ENCODE data around the gene IL4.

IL4 gene

DNA sequence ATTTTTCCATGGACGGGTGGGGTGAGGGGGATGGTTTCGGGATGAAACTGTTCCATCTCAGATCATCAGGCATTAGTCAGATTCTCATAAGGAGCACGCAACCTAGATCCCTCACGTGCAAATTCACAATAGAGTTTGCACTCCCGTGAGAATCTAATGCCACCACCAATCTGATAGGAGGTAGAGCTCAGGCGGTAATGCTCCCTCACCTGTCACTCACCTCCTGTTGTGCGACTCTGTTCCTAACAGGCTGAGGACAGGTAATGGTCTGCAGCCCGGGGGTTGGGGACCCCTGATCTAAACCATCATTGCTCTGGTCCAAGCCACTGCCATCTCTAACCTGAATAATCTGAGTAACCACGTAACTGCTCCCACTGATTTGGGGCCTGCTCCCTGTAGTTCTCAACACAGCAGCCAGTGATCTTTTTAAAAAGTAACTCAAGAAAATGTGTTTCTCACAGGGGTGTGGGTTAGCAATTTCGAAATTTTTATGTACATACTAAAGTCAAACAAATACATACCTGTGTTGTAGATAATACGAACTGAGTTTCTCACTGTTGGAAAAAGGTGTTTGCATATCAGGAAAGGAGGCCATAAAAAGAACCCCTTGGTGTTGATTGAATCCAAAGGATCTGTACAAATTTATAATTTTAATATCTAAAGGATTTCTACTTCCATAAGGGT, 27.1 kb upstream of the IL4 start:
- no peak for TF ChIP-seq CTCF (IDR thresholded peaks at IDR 0.05; ENCODE audit: low read depth, low read length)
- DNase-seq, result no peak
- Histone ChIP-seq H3K27ac (no peak overlapping the region), H3K27me3 (ENCODE audit: insufficient read depth, low read depth, severe bottlenecking) (no peaks in the 10 kb centered on the region), H3K4me3 (ENCODE audit: low read depth, low read length) (no peak overlapping the region), H3K9me3 (ENCODE audit: severe bottlenecking) (no peaks in the 10 kb centered on the region), H3K36me3 (peaks cover 9% of the 10 kb centered on the region)

DNA sequence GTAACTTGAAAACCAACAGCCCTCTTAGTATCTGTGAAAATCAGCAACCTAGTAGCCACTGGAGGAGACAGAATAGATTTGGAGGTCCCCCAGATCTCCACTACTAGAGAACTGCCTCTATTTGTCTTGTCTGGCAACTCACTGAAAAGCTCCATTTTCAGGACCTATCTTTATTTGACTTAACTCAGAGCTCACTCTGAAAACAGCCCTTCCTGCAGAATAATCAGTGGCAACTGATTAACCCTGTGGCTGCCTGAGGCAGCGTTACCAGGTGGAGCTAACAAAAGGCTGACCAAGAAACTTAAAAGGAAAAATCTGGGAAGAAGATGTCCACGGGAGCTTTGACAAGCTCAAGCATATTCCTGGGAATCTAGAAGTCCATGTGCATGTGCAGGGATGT, 26.3 kb upstream of the IL4 start:
- no peaks in the 10 kb centered on the region for H3K27me3 ChIP-seq (ENCODE audit: insufficient read depth, low read depth, severe bottlenecking)
- H3K27ac ChIP-seq, result no peak overlapping the region
- H3K9me3 ChIP-seq (ENCODE audit: severe bottlenecking), result no peaks in the 10 kb centered on the region
- TF ChIP-seq CTCF (IDR thresholded peaks at IDR 0.05; ENCODE audit: low read depth, low read length), result no peak
- no peak overlapping the region for H3K4me3 ChIP-seq (ENCODE audit: low read depth, low read length)
- no peak for DNase-seq
- H3K36me3 ChIP-seq, result peaks cover 7% of the 10 kb centered on the region

DNA sequence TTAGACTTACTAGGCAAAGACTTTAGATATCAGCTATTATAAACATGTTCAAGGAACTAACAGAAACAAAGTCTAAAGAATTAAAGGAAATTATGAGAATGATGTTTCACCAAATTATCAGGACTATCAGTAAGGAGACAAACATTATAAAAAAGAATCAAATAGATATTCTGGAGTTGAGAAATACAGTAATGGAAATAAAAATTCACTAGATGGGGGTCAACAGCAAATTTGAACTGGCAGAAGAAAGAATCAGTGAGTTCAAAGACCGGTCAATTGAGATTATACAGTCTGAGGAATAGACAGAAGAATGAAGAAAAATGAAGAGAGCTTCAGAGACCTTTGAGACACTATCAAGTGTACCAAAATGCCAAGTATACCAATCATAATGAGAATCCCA, 25.4 kb upstream of the IL4 start:
- DNase-seq, result no peak
- H3K36me3 ChIP-seq, result no peaks in the 10 kb centered on the region
- H3K4me3 ChIP-seq (ENCODE audit: low read depth, low read length), result no peak overlapping the region
- no peak overlapping the region for H3K27ac ChIP-seq
- no peak for TF ChIP-seq CTCF (IDR thresholded peaks at IDR 0.05; ENCODE audit: low read depth, low read length)
- H3K27me3 ChIP-seq (ENCODE audit: insufficient read depth, low read depth, severe bottlenecking), result no peaks in the 10 kb centered on the region
- no peaks in the 10 kb centered on the region for H3K9me3 ChIP-seq (ENCODE audit: severe bottlenecking)

DNA sequence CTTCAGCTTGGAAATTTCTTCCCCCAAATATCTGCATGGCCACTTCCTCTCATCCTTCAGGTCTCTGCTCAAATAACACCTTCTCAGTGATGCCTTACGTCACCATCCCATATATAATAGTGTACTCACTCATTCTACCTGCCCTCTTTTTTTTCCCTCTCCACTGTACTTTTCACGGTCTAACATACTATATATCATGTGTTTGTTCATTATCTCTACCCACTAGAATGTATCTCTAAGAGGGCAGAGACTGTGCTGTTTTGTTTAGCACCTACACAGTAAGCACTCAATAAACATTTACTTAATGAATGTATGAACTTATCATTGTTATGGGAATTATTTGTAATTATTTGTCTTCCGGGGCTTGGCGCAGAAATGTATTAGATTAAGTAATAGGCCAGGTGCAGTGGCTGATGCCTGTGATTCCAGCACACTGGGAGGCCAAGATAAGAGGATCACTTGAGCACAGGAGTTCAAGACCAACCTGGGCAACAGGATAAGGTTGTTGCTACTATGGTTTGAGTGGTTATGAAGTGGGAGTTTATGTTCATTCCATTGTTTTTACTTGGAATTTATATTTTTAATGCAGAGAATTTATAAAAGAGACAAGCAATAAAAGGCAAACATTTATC, 21.8 kb upstream of the IL4 start:
- Histone ChIP-seq H3K36me3 (no peaks in the 10 kb centered on the region), H3K27ac (no peak overlapping the region), H3K27me3 (ENCODE audit: insufficient read depth, low read depth, severe bottlenecking) (no peaks in the 10 kb centered on the region), H3K9me3 (ENCODE audit: severe bottlenecking) (no peaks in the 10 kb centered on the region), H3K4me3 (ENCODE audit: low read depth, low read length) (no peak overlapping the region)
- no peak for TF ChIP-seq CTCF (IDR thresholded peaks at IDR 0.05; ENCODE audit: low read depth, low read length)
- no peak for DNase-seq

DNA sequence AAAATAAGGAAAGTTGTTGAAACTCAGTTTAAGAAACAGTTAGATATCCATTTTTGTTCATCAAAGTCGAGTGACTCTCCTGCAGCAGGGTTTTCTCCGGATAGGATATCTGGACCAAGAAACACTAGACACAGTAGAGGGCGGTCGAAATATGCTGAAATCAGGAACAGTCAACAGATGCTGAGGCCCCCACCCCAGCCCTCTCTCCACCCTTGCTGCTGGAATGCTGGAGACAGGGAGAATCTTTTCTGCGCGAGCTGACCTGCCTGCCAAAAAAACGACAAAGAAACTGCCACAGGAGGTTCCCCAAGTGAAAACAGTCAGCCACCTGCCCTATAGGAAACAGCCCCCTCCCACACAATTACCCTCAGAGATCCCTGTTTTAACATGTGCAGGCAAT, 20.1 kb upstream of the IL4 start:
- H3K36me3 ChIP-seq, result no peaks in the 10 kb centered on the region
- no peaks in the 10 kb centered on the region for H3K27me3 ChIP-seq (ENCODE audit: insufficient read depth, low read depth, severe bottlenecking)
- no peaks in the 10 kb centered on the region for H3K9me3 ChIP-seq (ENCODE audit: severe bottlenecking)
- TF ChIP-seq CTCF (IDR thresholded peaks at IDR 0.05; ENCODE audit: low read depth, low read length), result no peak
- H3K4me3 ChIP-seq (ENCODE audit: low read depth, low read length), result no peak overlapping the region
- DNase-seq, result no peak
- no peak overlapping the region for H3K27ac ChIP-seq
